KOPT-K1 (cell line): ENCODE results near the gene RUNX2.

ENCODE experiments used
- H3K27ac ChIP-seq: fragments of 200-600 bp; sonication (generic); 2 replicates; pipeline ENCODE4 v1.5.1; 2016; ENCODE audit warnings: antibody characterized with exemption, mild to moderate bottlenecking, low read depth, low read length; ENCODE audit not compliant: poor library complexity, severe bottlenecking
- H3K36me3 ChIP-seq: fragments of 200-600 bp; sonication (generic); 2 replicates; pipeline ENCODE4 v1.5.1; 2017; ENCODE audit warnings: antibody characterized with exemption, mild to moderate bottlenecking, low read length, moderate library complexity; ENCODE audit not compliant: insufficient read depth
- H3K9me3 ChIP-seq: fragments of 200-600 bp; sonication (generic); 2 replicates; pipeline ENCODE4 v1.5.1; 2017; ENCODE audit warnings: antibody characterized with exemption, low read length, mild to moderate bottlenecking; ENCODE audit not compliant: insufficient read depth, poor library complexity, severe bottlenecking

Gene RUNX2

GRCh38 chr6:45428727-45429126, 100.6 kb downstream of the RUNX2 start:
- no peaks in the 10 kb centered on the region for H3K9me3 ChIP-seq
- H3K27ac ChIP-seq, result peak overlapping the region; percentile 53
- no peaks in the 10 kb centered on the region for H3K36me3 ChIP-seq

GRCh38 chr6:45430590-45431202, 102.6 kb downstream of the RUNX2 start:
- Histone ChIP-seq H3K27ac (peak overlapping the region; percentile 98), H3K36me3 (no peaks in the 10 kb centered on the region), H3K9me3 (no peaks in the 10 kb centered on the region)

GRCh38 chr6:45431317-45432065, 103.4 kb downstream of the RUNX2 start:
- Histone ChIP-seq H3K27ac (peak overlapping the region; percentile 98), H3K9me3 (no peaks in the 10 kb centered on the region), H3K36me3 (no peaks in the 10 kb centered on the region)

- Histone ChIP-seq H3K27ac (peak overlapping the region; percentile 98), H3K36me3 (peaks cover 5% of the 10 kb centered on the region), H3K9me3 (no peaks in the 10 kb centered on the region)
These were observed 104.8 kb downstream of the RUNX2 start for GRCh38 chr6:45432977-45433376.

GRCh38 chr6:45433533-45434380, 105.6 kb downstream of the RUNX2 start:
- H3K27ac ChIP-seq, result peak overlapping the region; percentile 98
- no peaks in the 10 kb centered on the region for H3K9me3 ChIP-seq
- H3K36me3 ChIP-seq, result peaks cover 13% of the 10 kb centered on the region

- Histone ChIP-seq H3K36me3 (peaks cover 17% of the 10 kb centered on the region), H3K27ac (peak overlapping the region; percentile 98), H3K9me3 (no peaks in the 10 kb centered on the region)
These were observed 106.2 kb downstream of the RUNX2 start for GRCh38 chr6:45434381-45434700.

- no peaks in the 10 kb centered on the region for H3K9me3 ChIP-seq
- H3K27ac ChIP-seq, result peak overlapping the region; percentile 98
- H3K36me3 ChIP-seq, result peaks cover 24% of the 10 kb centered on the region
These were observed 108.7 kb downstream of the RUNX2 start for GRCh38 chr6:45436544-45437438.

GRCh38 chr6:45437439-45437815, 109.3 kb downstream of the RUNX2 start:
- Histone ChIP-seq H3K36me3 (peaks cover 29% of the 10 kb centered on the region), H3K27ac (peak overlapping the region; percentile 98)

GRCh38 chr6:45438151-45438550, 110.0 kb downstream of the RUNX2 start:
- peak overlapping the region; percentile 98 for H3K27ac ChIP-seq
- H3K36me3 ChIP-seq, result peaks cover 36% of the 10 kb centered on the region
- no peaks in the 10 kb centered on the region for H3K9me3 ChIP-seq

More at GRCh38 chr6:45437439-45437815, 109.3 kb downstream of the RUNX2 start:
- H3K9me3 ChIP-seq, result no peaks in the 10 kb centered on the region

GRCh38 chr6:45438849-45439406, 110.8 kb downstream of the RUNX2 start:
- peaks cover 44% of the 10 kb centered on the region for H3K36me3 ChIP-seq
- H3K9me3 ChIP-seq, result no peaks in the 10 kb centered on the region
- peak overlapping the region; percentile 98 for H3K27ac ChIP-seq

GRCh38 chr6:45439459-45439858, 111.3 kb downstream of the RUNX2 start:
- no peaks in the 10 kb centered on the region for H3K9me3 ChIP-seq
- peaks cover 49% of the 10 kb centered on the region for H3K36me3 ChIP-seq
- peak overlapping the region; percentile 98 for H3K27ac ChIP-seq

- H3K36me3 ChIP-seq, result peaks cover 54% of the 10 kb centered on the region
- peak overlapping the region; percentile 98 for H3K27ac ChIP-seq
- H3K9me3 ChIP-seq, result no peaks in the 10 kb centered on the region
These were observed 111.8 kb downstream of the RUNX2 start for GRCh38 chr6:45439861-45440388.

- Histone ChIP-seq H3K36me3 (peaks cover 73% of the 10 kb centered on the region), H3K27ac (peak overlapping the region; percentile 98), H3K9me3 (no peaks in the 10 kb centered on the region)
These were observed 113.8 kb downstream of the RUNX2 start for GRCh38 chr6:45441851-45442453.

- peaks cover 74% of the 10 kb centered on the region for H3K36me3 ChIP-seq
- H3K27ac ChIP-seq, result peak overlapping the region; percentile 98
- H3K9me3 ChIP-seq, result no peaks in the 10 kb centered on the region
These were observed 114.6 kb downstream of the RUNX2 start for GRCh38 chr6:45442716-45443115.
